Fibroblast of mammary gland (primary cell): ENCODE measurements around the gene NAA60.

Experiments
- DNase-seq: peaks from one replicate; pipeline ENCODE4 v3.0.0-alpha.2; 2010; ENCODE audit warnings: low read depth
- H3K4me3 ChIP-seq: 2 replicates; pipeline ENCODE4 v1.5.1; 2011; ENCODE audit warnings: low read depth, mild to moderate bottlenecking, low read length, moderate library complexity; ENCODE audit not compliant: control insufficient read depth
- TF ChIP-seq, protein P1 (sequence below): conservative IDR thresholded peaks from 2 replicates; pipeline ENCODE4 v1.5.1; 2011; ENCODE audit warnings: low read depth, low read length, inconsistent platforms; ENCODE audit not compliant: control insufficient read depth, insufficient read depth

Gene NAA60

DNA sequence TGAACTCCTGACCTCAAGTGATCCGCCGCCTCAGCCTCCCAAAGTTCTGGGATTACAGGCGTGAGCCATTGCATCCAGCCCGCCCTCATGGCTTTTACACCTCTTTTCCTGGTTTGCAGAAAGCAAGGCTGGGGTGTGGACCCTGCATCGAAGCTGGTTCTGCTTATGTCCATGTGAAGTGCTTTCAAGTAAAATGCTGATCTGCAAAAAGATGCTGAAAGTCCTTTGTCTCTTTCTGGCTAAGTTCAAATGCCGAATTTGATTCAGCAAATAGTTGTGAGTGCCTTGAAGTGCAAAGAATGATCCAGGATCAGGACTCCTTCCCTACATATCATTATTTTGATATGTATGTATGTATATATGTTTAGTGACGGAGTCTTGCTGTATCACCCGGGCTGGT lies 17.1 kb downstream of the NAA60 start:
- TF ChIP-seq, protein P1, sequence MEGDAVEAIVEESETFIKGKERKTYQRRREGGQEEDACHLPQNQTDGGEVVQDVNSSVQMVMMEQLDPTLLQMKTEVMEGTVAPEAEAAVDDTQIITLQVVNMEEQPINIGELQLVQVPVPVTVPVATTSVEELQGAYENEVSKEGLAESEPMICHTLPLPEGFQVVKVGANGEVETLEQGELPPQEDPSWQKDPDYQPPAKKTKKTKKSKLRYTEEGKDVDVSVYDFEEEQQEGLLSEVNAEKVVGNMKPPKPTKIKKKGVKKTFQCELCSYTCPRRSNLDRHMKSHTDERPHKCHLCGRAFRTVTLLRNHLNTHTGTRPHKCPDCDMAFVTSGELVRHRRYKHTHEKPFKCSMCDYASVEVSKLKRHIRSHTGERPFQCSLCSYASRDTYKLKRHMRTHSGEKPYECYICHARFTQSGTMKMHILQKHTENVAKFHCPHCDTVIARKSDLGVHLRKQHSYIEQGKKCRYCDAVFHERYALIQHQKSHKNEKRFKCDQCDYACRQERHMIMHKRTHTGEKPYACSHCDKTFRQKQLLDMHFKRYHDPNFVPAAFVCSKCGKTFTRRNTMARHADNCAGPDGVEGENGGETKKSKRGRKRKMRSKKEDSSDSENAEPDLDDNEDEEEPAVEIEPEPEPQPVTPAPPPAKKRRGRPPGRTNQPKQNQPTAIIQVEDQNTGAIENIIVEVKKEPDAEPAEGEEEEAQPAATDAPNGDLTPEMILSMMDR: no peak
- H3K4me3 ChIP-seq: no peak overlapping the region
- no peak for DNase-seq

DNA sequence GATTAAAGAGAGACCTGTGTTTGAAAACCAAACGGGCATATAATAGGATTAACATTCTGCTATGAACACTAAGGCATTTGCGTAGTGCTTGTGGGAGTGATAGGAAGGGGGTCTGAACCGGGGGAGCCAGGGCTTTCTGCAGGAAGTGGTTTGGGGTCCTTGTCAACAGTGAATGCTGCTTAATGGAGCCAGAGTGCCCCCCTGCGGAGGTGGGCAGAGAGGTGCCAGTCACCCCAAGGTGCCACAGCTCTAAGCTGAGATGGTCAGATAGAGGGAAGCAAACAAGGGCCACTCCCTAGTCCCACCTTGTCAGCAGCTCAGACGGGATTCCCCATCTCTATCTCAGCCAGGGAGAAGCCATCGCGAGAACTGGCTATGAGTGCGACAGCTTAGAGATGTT lies 17.7 kb downstream of the NAA60 start:
- DNase-seq: no peak
- TF ChIP-seq, protein P1: no peak
- H3K4me3 ChIP-seq: no peak overlapping the region

DNA sequence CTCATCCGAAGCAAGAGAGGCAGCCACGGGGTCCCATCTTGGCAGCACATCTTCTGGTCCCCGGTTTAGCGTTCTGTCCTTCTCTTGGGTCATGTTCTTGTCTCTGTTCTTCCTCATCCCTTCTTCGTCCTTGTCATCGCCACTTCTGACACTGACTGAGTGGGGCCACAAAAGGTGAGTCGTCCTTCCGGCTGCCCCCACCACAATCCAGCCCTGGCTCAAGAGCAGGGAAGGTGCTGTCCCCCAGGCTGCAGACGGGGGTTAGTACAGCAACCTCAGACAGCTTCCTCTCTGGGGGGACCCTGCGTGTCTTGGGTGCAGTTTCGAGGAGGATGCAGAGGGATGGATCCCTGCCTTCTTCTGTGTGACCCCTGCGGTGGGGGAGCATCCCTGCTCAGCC lies 21.8 kb downstream of the NAA60 start:
- no peak for DNase-seq
- TF ChIP-seq, protein P1: no peak
- H3K4me3 ChIP-seq: no peak overlapping the region

DNA sequence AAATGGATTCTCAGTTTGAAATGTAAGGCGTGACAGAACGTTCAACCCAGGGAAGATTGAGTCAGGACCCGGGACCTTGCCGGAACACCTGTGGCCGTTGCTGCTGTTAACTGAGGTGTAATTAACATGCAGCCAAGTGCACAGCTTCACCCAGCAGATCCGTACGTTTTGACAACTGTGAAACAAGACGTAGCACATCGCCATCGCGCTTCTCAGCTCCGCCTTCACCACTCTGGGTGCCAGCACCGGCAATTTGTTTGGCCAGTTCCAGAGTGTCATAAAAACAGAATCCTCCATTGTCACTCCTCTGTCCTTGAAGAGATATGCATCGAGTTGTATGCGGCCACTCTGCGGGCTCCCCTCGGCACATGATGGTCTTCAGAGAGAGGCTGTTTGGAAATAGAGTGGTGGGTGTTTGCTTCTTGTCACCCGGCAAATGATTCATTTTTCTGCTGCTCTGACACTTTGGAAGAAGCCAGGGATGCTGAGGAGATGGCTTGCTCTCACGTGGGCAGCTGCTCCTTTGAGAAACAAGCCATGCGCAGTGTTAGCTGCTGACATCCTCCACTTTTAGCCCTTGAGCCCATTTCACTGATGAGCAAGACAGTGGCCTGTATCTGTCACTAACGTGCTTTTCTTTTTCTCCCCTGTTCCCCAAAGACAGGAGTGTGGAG lies 22.6 kb downstream of the NAA60 start:
- TF ChIP-seq, protein P1: no peak
- no peak for DNase-seq
- H3K4me3 ChIP-seq: no peak overlapping the region

DNA sequence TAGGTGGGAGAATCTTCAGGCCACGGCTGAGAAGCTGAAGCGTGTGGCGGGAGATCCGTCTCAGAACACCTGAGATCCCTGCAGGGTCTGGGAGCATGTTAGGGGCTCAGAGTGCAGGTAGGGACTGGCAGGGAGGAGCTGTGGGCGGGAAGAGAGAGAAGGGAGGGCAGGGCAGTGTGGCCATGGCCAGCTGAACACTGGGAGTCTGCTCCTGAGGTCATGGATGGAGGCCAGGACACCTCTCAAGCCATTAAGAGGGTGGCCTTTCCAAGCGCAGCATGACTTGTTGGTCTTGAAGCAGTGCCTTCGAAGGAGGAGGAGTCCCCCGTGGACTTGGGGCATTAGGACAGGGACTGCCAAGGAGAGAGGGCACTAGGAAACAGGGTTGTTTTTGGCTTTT lies 23.7 kb downstream of the NAA60 start:
- no peak overlapping the region for H3K4me3 ChIP-seq
- no peak for DNase-seq
- TF ChIP-seq, protein P1: no peak

DNA sequence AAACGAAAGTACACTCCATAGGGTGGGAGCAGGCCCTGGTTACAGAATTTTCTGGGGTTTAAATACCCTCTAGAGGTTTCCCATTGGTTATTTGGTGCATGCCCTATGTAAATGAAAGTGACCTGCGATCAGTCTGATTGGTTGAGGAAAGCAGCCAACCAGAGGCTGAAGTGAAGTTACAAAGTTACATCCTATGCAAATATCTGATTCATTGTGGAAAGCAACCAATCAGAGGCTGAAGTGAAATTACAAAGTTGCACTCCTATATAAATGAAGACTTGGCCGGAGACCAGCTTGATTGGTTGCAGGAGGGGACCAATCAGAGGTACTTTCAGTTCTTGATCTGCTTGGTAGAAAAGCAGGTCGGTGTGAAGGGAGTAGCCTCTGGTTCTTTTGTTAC lies 24.4 kb downstream of the NAA60 start:
- H3K4me3 ChIP-seq: no peak overlapping the region
- TF ChIP-seq, protein P1: no peak
- peak; percentile 85 for DNase-seq

DNA sequence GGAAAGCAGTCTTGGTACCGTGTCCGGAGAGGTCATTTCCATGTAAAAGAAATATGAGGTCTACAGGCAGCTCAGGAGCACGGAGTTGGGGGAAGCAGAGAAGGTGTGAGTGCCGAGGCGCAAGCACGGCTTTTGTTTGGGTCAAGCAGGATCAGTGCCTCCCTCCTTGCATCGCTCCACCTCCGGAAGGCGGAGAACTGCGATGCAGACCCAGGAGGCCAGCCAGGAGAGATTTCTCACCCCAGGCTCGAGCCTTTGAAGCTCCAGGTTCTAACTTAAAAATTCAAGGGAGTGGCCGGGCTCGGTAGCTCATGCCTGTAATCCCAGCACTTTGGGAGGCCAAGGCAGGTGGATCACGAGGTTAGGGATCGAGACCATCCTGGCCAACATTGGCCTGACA lies 25.0 kb downstream of the NAA60 start:
- TF ChIP-seq, protein P1: no peak
- no peak for DNase-seq
- no peak overlapping the region for H3K4me3 ChIP-seq
